Fibroblast of mammary gland (primary cell): ENCODE data around the gene UXS1.

Experiments
- DNase-seq: peaks from one replicate; pipeline ENCODE4 v3.0.0-alpha.2; 2010; ENCODE audit warnings: low read depth
- H3K4me3 ChIP-seq: 2 replicates; pipeline ENCODE4 v1.5.1; 2011; ENCODE audit warnings: low read depth, mild to moderate bottlenecking, low read length, moderate library complexity; ENCODE audit not compliant: control insufficient read depth
- CTCF ChIP-seq: conservative IDR thresholded peaks from 2 replicates; pipeline ENCODE4 v1.5.1; 2011; ENCODE audit warnings: low read depth, low read length, inconsistent platforms; ENCODE audit not compliant: control insufficient read depth, insufficient read depth

Gene UXS1

DNA sequence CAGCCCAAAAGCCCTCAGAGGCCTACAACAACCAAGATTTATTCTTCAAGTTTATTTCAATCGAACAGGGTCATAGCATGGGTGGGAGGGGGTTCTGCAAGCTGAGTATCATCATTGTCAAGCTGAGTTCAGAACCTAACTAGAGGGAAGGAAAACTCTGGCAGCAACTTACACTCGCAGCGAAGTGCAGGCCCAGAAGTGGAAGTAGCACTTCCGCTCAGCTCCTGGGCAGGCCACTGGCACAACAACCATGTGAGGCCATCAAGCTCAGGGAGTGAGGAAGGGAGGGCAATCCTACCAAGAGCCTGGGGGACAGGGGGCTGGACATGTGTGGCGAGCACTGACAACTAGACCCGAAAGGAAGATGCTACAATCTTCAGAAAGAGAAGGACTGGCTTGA is 4.8 kb downstream of the UXS1 start:
- no peak overlapping the region for H3K4me3 ChIP-seq
- no peak for DNase-seq
- no peak for TF ChIP-seq CTCF

- H3K4me3 ChIP-seq = no peak overlapping the region
- DNase-seq = no peak
- no peak for TF ChIP-seq CTCF
Measured at GRCh38 chr2:106187273-106187891, 6.7 kb downstream of the UXS1 start.

- TF ChIP-seq CTCF = no peak
- H3K4me3 ChIP-seq = no peak overlapping the region
- no peak for DNase-seq
Measured at GRCh38 chr2:106185475-106186184, 8.5 kb downstream of the UXS1 start.

- no peak overlapping the region for H3K4me3 ChIP-seq
- TF ChIP-seq CTCF = no peak
- no peak for DNase-seq
Measured at GRCh38 chr2:106184857-106185256, 9.2 kb downstream of the UXS1 start.

DNA sequence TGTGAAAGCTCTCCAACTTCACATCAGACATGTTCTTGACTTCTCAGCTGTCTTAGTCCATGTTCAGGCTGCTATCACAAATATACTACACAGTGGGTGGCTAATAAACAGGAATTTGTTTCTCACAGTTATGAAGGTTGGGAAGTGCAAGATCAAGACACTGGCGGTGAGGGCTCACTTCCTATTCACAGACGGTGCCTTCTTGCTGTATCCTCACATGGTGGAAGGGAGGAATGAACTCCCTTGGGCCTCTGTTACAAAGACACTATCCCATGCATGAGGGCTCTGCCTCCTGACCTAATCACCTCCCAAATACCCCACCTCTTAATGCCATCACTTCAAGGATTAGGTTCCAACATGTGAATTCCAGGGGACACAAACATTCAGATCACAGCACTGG is 9.7 kb downstream of the UXS1 start:
- H3K4me3 ChIP-seq = no peak overlapping the region
- no peak for DNase-seq
- no peak for TF ChIP-seq CTCF

GRCh38 chr2:106183101-106183696 is 10.9 kb downstream of the UXS1 start:
- no peak overlapping the region for H3K4me3 ChIP-seq
- DNase-seq = no peak

More at GRCh38 chr2:106183101-106183696, 10.9 kb downstream of the UXS1 start:
- TF ChIP-seq CTCF = no peak
